ENCODE results near the gene PRKN.
"Not testable (repeated sequence)": the region's sequence is repeated elsewhere in the genome, so short reads cannot be mapped to it uniquely, and the experiment has no call there.

GRCh38 chr6:162531391-162531790 is 196.2 kb downstream of the PRKN start:
- TF ChIP-seq, protein P1, sequence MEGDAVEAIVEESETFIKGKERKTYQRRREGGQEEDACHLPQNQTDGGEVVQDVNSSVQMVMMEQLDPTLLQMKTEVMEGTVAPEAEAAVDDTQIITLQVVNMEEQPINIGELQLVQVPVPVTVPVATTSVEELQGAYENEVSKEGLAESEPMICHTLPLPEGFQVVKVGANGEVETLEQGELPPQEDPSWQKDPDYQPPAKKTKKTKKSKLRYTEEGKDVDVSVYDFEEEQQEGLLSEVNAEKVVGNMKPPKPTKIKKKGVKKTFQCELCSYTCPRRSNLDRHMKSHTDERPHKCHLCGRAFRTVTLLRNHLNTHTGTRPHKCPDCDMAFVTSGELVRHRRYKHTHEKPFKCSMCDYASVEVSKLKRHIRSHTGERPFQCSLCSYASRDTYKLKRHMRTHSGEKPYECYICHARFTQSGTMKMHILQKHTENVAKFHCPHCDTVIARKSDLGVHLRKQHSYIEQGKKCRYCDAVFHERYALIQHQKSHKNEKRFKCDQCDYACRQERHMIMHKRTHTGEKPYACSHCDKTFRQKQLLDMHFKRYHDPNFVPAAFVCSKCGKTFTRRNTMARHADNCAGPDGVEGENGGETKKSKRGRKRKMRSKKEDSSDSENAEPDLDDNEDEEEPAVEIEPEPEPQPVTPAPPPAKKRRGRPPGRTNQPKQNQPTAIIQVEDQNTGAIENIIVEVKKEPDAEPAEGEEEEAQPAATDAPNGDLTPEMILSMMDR (IDR thresholded peaks at IDR 0.05) = not testable (repeated sequence)
- not testable (repeated sequence) for TF ChIP-seq POLR2A (IDR thresholded peaks at IDR 0.05)
